Epithelial cell of esophagus (primary cell): Measurements from ENCODE around the gene AGO1.
"Not testable (repeated sequence)": the region's sequence is repeated elsewhere in the genome, so short reads cannot be mapped to it uniquely, and the experiment has no call there.

Experiments used
- DNase-seq: peaks from one replicate; pipeline ENCODE4 v3.0.0; 2010; ENCODE audit warnings: low read depth
- H3K4me3 ChIP-seq: 2 replicates; pipeline ENCODE4 v1.5.1; 2011; ENCODE audit warnings: mild to moderate bottlenecking, low read length, control low read depth
- CTCF ChIP-seq: IDR thresholded peaks from 2 replicates; pipeline ENCODE4 v1.5.1; 2011; ENCODE audit warnings: low read depth, mild to moderate bottlenecking, low read length, control low read depth, inconsistent platforms; ENCODE audit not compliant: insufficient read depth; ENCODE audit errors: missing control alignments

AGO1 gene

GRCh38 chr1:35884934-35885333 is 1.9 kb downstream of the AGO1 start:
- no peak overlapping the region for H3K4me3 ChIP-seq
- TF ChIP-seq CTCF = no peak

GRCh38 chr1:35885961-35886558 is 3.1 kb downstream of the AGO1 start:
- no peak for TF ChIP-seq CTCF
- no peak for DNase-seq
- no peak overlapping the region for H3K4me3 ChIP-seq

More at GRCh38 chr1:35884934-35885333, 1.9 kb downstream of the AGO1 start:
- DNase-seq = no peak

GRCh38 chr1:35886577-35887431 is 3.8 kb downstream of the AGO1 start:
- H3K4me3 ChIP-seq = no peak overlapping the region
- no peak for TF ChIP-seq CTCF
- DNase-seq = no peak

- no peak for TF ChIP-seq CTCF
- no peak overlapping the region for H3K4me3 ChIP-seq
- DNase-seq = no peak
These were observed 4.5 kb downstream of the AGO1 start for GRCh38 chr1:35887508-35887907.

GRCh38 chr1:35888255-35888654 is 5.2 kb downstream of the AGO1 start:
- no peak overlapping the region for H3K4me3 ChIP-seq
- TF ChIP-seq CTCF = no peak
- no peak for DNase-seq

GRCh38 chr1:35888981-35889380 is 6.0 kb downstream of the AGO1 start:
- not testable (repeated sequence) for H3K4me3 ChIP-seq, DNase-seq

GRCh38 chr1:35893051-35893879 is 10.3 kb downstream of the AGO1 start:
- no peak for DNase-seq
- no peak for TF ChIP-seq CTCF
- H3K4me3 ChIP-seq = no peak overlapping the region
